Lung (tissue), 5 donors: ENCODE results near the gene SELPLG. TPM values are rescaled to one million over a fixed set of nuclear protein-coding genes. Genes with fewer than 3 reads are reported as not detected.

Source experiments
- polyA plus RNA-seq, 2 donors: library from polyadenylated mRNA; stranded (reverse); fragments of 200-250 nt; gene quantifications; one replicate each; pipeline ENCODE4 v1.2.1, GENCODE V29; 2013
- small RNA-seq: library from RNA; depleted of rRNA; stranded (forward); fragments of <200 nt; gene quantifications from one replicate; pipeline ENCODE3, GENCODE V24; 2014; ENCODE audit warnings: low replicate concordance
- total RNA-seq, 2 donors: library from RNA; depleted of rRNA in 1 of 2; stranded (reverse); fragments of >200 nt in 1 of 2; gene quantifications; one replicate each; pipeline ENCODE4 v1.2.1, GENCODE V29; 2014 to 2021
- donor health status: Bipolar disorder and iron deficiency.
- donor health status: healthy.
- donor health status: DM: yes; HTN: yes; CAD: no.

Gene SELPLG
- total and polyA plus RNA-seq, 4 donors: 11.3 to 97.0 (median 30.5) TPM

Small RNA genes within 50 kb of the gene (small RNA-seq; reads per million reads assigned to genes)
- gene RNU7-169P: not detected

Other genes with a start within 250 kb of the SELPLG start
- gene FICD, start 118.6 kb downstream of the SELPLG start, total RNA-seq: 10 to 100 TPM in 1 of 2 donors, 1 to 10 TPM in 1; 4.8 to 17.1 TPM
- 1 to 10 TPM; 3.5 to 9.3 TPM for gene FICD, start 118.6 kb downstream of the SELPLG start, polyA plus RNA-seq
- gene SART3, start 72.7 kb downstream of the SELPLG start, total RNA-seq: 100 to 1,000 TPM in 1 of 2 donors, 10 to 100 TPM in 1; 46.5 to 107 TPM
- 10 to 100 TPM; 12.2 to 23.3 TPM for gene SART3, start 72.7 kb downstream of the SELPLG start, polyA plus RNA-seq
- gene ISCU, start 71.3 kb downstream of the SELPLG start, total RNA-seq: 10 to 100 TPM; 86.2 to 93.0 TPM
- gene ISCU, start 71.3 kb downstream of the SELPLG start, polyA plus RNA-seq: 100 to 1,000 TPM in 1 of 2 donors, 10 to 100 TPM in 1; 95.5 to 132 TPM
- gene TMEM119, start 35.8 kb downstream of the SELPLG start, total RNA-seq: 10 to 100 TPM; 22.5 to 31.9 TPM
- 10 to 100 TPM; 14.4 to 23.2 TPM for gene TMEM119, start 35.8 kb downstream of the SELPLG start, polyA plus RNA-seq
- gene CORO1C, start 97.6 kb upstream of the SELPLG start, total RNA-seq: 100 to 1,000 TPM; 117 to 227 TPM
- gene CORO1C, start 97.6 kb upstream of the SELPLG start, polyA plus RNA-seq: 10 to 100 TPM; 36.4 to 93.5 TPM
- 10 to 100 TPM; 29.0 to 39.5 TPM for gene SSH1, start 223.7 kb upstream of the SELPLG start, total RNA-seq
- 10 to 100 TPM in 1 of 2 donors, 1 to 10 TPM in 1; 7.2 to 13.4 TPM for gene SSH1, start 223.7 kb upstream of the SELPLG start, polyA plus RNA-seq
- not detected for gene DAO, start 246.2 kb upstream of the SELPLG start, total RNA-seq
- under 1 TPM in 1 of 2 donors, not detected in 1; 0.08 TPM for gene DAO, start 246.2 kb upstream of the SELPLG start, polyA plus RNA-seq